Measurements from ENCODE around the gene SMARCD3. TPM values are rescaled to one million over a fixed set of nuclear protein-coding genes. Genes with fewer than 3 reads are reported as not detected.
A peak's percentile ranks its signal among the peaks of the same experiment; 100 is the strongest.

SMARCD3 gene
- total and polyA plus RNA-seq, 2 experiments from 2014 or later = 3.3 to 4.0 TPM

GRCh38 chr7:151252961-151253711, 4.6 kb upstream of the SMARCD3 start:
- no peaks in the 10 kb centered on the region for H3K9me3 Mint-ChIP-seq
- peaks cover 69% of the 10 kb centered on the region for H3K27me3 Mint-ChIP-seq (ENCODE audit: insufficient read depth, low read depth, poor library complexity)
- peak overlapping the region; percentile 85 for H3K4me3 Mint-ChIP-seq
- H3K79me2 ChIP-seq (replicated peaks; ENCODE audit: insufficient read depth) = no peaks in the 10 kb centered on the region
- peaks cover 28% of the 10 kb centered on the region for H3K4me1 ChIP-seq (ENCODE audit: insufficient read depth)
- no peak overlapping the region for H3K27ac ChIP-seq (ENCODE audit: low read depth)
- no peaks in the 10 kb centered on the region; the same call in 2 of the 3 replicates for H3K36me3 Mint-ChIP-seq (ENCODE audit: low read depth)
- DNase-seq (ENCODE audit: low spot score) (peak; percentile 78), ATAC-seq (peak; percentile 15)
- TF ChIP-seq ZNF114 (CRISPR knock-in tag; IDR thresholded peaks at IDR 0.05) = no peak
- no peak for TF ChIP-seq EZH2 (IDR thresholded peaks at IDR 0.05; ENCODE audit: low read depth, unreplicated experiment)
- TF ChIP-seq REST (IDR thresholded peaks at IDR 0.05; ENCODE audit: unreplicated experiment) = no peak
- no peak for TF ChIP-seq CREB1 (CRISPR knock-in tag; IDR thresholded peaks at IDR 0.05; ENCODE audit: low read depth)
- TF ChIP-seq NANOG (IDR thresholded peaks at IDR 0.05; ENCODE audit: borderline replicate concordance) = no peak
- TF ChIP-seq ZNF462 (CRISPR knock-in tag; IDR thresholded peaks at IDR 0.05) = no peak
- no peak for TF ChIP-seq POLR2AphosphoS5 (IDR thresholded peaks at IDR 0.05; ENCODE audit: low read depth)
- no peak for TF ChIP-seq STAT1 (IDR thresholded peaks at IDR 0.05; ENCODE audit: unreplicated experiment)
- no peak for TF ChIP-seq ETS1 (IDR thresholded peaks at IDR 0.05)
- no peak for TF ChIP-seq ZNF331 (CRISPR knock-in tag; IDR thresholded peaks at IDR 0.05; ENCODE audit: low read depth)
- TF ChIP-seq EZH2phosphoT487 (IDR thresholded peaks at IDR 0.05; ENCODE audit: unreplicated experiment) = no peak
- TF ChIP-seq JUNB (IDR thresholded peaks at IDR 0.05; ENCODE audit: unreplicated experiment) = no peak
- no peak for TF ChIP-seq CTCF (conservative IDR thresholded peaks at IDR 0.05; ENCODE audit: low read depth in 2 of 2)
- peaks cover 57% of the 10 kb centered on the region for H3K27me3 ChIP-seq (ENCODE audit: insufficient read depth)
- H3K36me3 ChIP-seq (ENCODE audit: insufficient read depth) = no peaks in the 10 kb centered on the region
- peak overlapping the region; percentile 94 for H3K4me3 ChIP-seq
- peaks cover 5% of the 10 kb centered on the region for H3F3A ChIP-seq (replicated peaks; ENCODE audit: low read depth)
- no peak overlapping the region for H3K27ac Mint-ChIP-seq
- no peaks in the 10 kb centered on the region for H4K20me1 ChIP-seq (replicated peaks; ENCODE audit: insufficient read depth)
- H3K4me1 Mint-ChIP-seq = peaks cover 52% of the 10 kb centered on the region
- H3K4me2 ChIP-seq = peak overlapping the region; percentile 94
- H3K9me2 ChIP-seq (ENCODE audit: insufficient read depth) = no peaks in the 10 kb centered on the region
- peak overlapping the region; percentile 96; the same call in 1 of the 2 replicates for H2AFZ ChIP-seq

Measured in GM23338 (cell line).